GM18508 (cell line): ENCODE results near the gene MACROD2.

Source experiments
- ATAC-seq: cut with Tn5 transposase; IDR thresholded peaks from one replicate; pipeline ENCODE4 v1.9.1; 2021; ENCODE audit warnings: moderate number of reproducible peaks; ENCODE audit not compliant: insufficient read depth, unreplicated experiment

Gene MACROD2

GRCh38 chr20:14824996-14825395 lies 829.7 kb downstream of the MACROD2 start:
- ATAC-seq: no peak

GRCh38 chr20:14826543-14827313 lies 831.4 kb downstream of the MACROD2 start:
- ATAC-seq: no peak

- ATAC-seq: no peak
These were observed 833.1 kb downstream of the MACROD2 start for GRCh38 chr20:14828459-14828858.

GRCh38 chr20:14829906-14830305 lies 834.6 kb downstream of the MACROD2 start:
- peak; percentile 45 for ATAC-seq

GRCh38 chr20:14830466-14830865 lies 835.1 kb downstream of the MACROD2 start:
- ATAC-seq: peak; percentile 61

GRCh38 chr20:14830899-14831298 lies 835.6 kb downstream of the MACROD2 start:
- no peak for ATAC-seq

- ATAC-seq: peak; percentile 62
These were observed 837.3 kb downstream of the MACROD2 start for GRCh38 chr20:14832630-14833029.

GRCh38 chr20:14838663-14839628 lies 843.6 kb downstream of the MACROD2 start:
- peak; percentile 93 for ATAC-seq

GRCh38 chr20:14845199-14846160 lies 850.2 kb downstream of the MACROD2 start:
- no peak for ATAC-seq

- ATAC-seq: no peak
These were observed 853.5 kb downstream of the MACROD2 start for GRCh38 chr20:14848806-14849205.

- ATAC-seq: no peak
These were observed 857.8 kb downstream of the MACROD2 start for GRCh38 chr20:14853079-14853478.

- no peak for ATAC-seq
These were observed 859.9 kb downstream of the MACROD2 start for GRCh38 chr20:14855171-14855570.

- no peak for ATAC-seq
These were observed 864.3 kb downstream of the MACROD2 start for GRCh38 chr20:14859627-14860026.

GRCh38 chr20:14860410-14860814 lies 865.1 kb downstream of the MACROD2 start:
- ATAC-seq: no peak

GRCh38 chr20:14861028-14861699 lies 865.8 kb downstream of the MACROD2 start:
- no peak for ATAC-seq

- no peak for ATAC-seq
These were observed 869.9 kb downstream of the MACROD2 start for GRCh38 chr20:14865169-14865568.

GRCh38 chr20:14865731-14866130 lies 870.4 kb downstream of the MACROD2 start:
- ATAC-seq: no peak

GRCh38 chr20:14866841-14867514 lies 871.7 kb downstream of the MACROD2 start:
- ATAC-seq: no peak
